Astrocyte (in vitro differentiated cells and primary cell): ENCODE results near the gene TLE7. TPM values are rescaled to one million over a fixed set of nuclear protein-coding genes. Genes with fewer than 3 reads are reported as not detected.

ENCODE experiments used
- DNase-seq: peaks from one replicate; pipeline ENCODE4 v3.0.0-alpha.2; 2010; ENCODE audit warnings: low read depth
- FAIRE-seq: peaks from 2 replicates; lab custom pipeline; 2011; peaks lifted over from hg19 to GRCh38; lab: Jason Lieb, UNC
- H2AFZ ChIP-seq: 2 replicates; pipeline ENCODE4 v1.6.0; 2012; ENCODE audit warnings: low read depth, low read length, inconsistent platforms
- H3K27ac ChIP-seq: 2 replicates; pipeline ENCODE4 v1.5.1; 2011; ENCODE audit warnings: low read depth, low read length, inconsistent platforms
- H3K27me3 ChIP-seq: 2 replicates; pipeline ENCODE4 v1.6.0; 2011; ENCODE audit warnings: low read length, inconsistent platforms; ENCODE audit not compliant: insufficient read depth
- H3K36me3 ChIP-seq: 2 replicates; pipeline ENCODE4 v1.5.1; 2011; ENCODE audit warnings: low read length, inconsistent platforms; ENCODE audit not compliant: insufficient read depth
- H3K4me1 ChIP-seq: 2 replicates; pipeline ENCODE4 v1.5.1; 2011; ENCODE audit warnings: low read length, inconsistent platforms; ENCODE audit not compliant: insufficient read depth
- H3K4me2 ChIP-seq: 2 replicates; pipeline ENCODE4 v1.6.0; 2012; ENCODE audit warnings: low read length, inconsistent platforms
- H3K4me3 ChIP-seq: 2 replicates; pipeline ENCODE4 v1.5.1; 2011; ENCODE audit warnings: low read depth, mild to moderate bottlenecking, low read length, inconsistent platforms; ENCODE audit not compliant: insufficient read depth
- H3K79me2 ChIP-seq: 2 replicates; pipeline ENCODE4 v1.6.0; 2012; ENCODE audit warnings: mild to moderate bottlenecking, low read length, inconsistent platforms; ENCODE audit not compliant: insufficient read depth
- H3K9ac ChIP-seq: 2 replicates; pipeline ENCODE4 v1.6.0; 2012; ENCODE audit warnings: mild to moderate bottlenecking, low read length, inconsistent platforms
- H3K9me3 ChIP-seq: 2 replicates; pipeline ENCODE4 v1.5.1; 2012; ENCODE audit warnings: low read depth, mild to moderate bottlenecking, low read length, inconsistent platforms; ENCODE audit not compliant: insufficient read depth
- H4K20me1 ChIP-seq: 2 replicates; pipeline ENCODE4 v1.6.0; 2012; ENCODE audit warnings: low read length, inconsistent platforms; ENCODE audit not compliant: insufficient read depth
- H3K27ac Mint-ChIP-seq: one replicate; pipeline ENCODE4 v1.8.0; 2021; ENCODE audit warnings: mild to moderate bottlenecking, mixed read lengths; ENCODE audit not compliant: unreplicated experiment
- H3K27me3 Mint-ChIP-seq: one replicate; pipeline ENCODE4 v1.8.0; 2021; ENCODE audit warnings: low read depth, mixed read lengths; ENCODE audit not compliant: unreplicated experiment
- H3K36me3 Mint-ChIP-seq: one replicate; pipeline ENCODE4 v1.8.0; 2021; ENCODE audit warnings: low read depth, mixed read lengths; ENCODE audit not compliant: unreplicated experiment
- H3K4me1 Mint-ChIP-seq: one replicate; pipeline ENCODE4 v1.8.0; 2021; ENCODE audit warnings: low read depth, mixed read lengths; ENCODE audit not compliant: unreplicated experiment
- H3K4me3 Mint-ChIP-seq: one replicate; pipeline ENCODE4 v1.8.0; 2021; ENCODE audit warnings: mild to moderate bottlenecking, moderate library complexity, mixed read lengths; ENCODE audit not compliant: unreplicated experiment
- H3K9me3 Mint-ChIP-seq: one replicate; pipeline ENCODE4 v1.8.0; 2021; ENCODE audit warnings: mild to moderate bottlenecking, mixed read lengths; ENCODE audit not compliant: unreplicated experiment
- EZH2 ChIP-seq: IDR thresholded peaks from 2 replicates; pipeline ENCODE4 v1.6.1; 2012; ENCODE audit warnings: mild to moderate bottlenecking, low read length, inconsistent platforms; ENCODE audit not compliant: insufficient read depth
- total RNA-seq: library from RNA; stranded (reverse); gene quantifications from 2 replicates; pipeline ENCODE4 v1.2.1, GENCODE V29; 2021
- TF ChIP-seq, protein P1 (sequence below): IDR thresholded peaks from 2 replicates; pipeline ENCODE4 v1.5.1; 2011; ENCODE audit warnings: low read depth, mild to moderate bottlenecking, inconsistent platforms, low read length, moderate library complexity; ENCODE audit not compliant: insufficient read depth

The TLE7 gene
- total RNA-seq, 1 donor from 2014 or later = not detected

DNA sequence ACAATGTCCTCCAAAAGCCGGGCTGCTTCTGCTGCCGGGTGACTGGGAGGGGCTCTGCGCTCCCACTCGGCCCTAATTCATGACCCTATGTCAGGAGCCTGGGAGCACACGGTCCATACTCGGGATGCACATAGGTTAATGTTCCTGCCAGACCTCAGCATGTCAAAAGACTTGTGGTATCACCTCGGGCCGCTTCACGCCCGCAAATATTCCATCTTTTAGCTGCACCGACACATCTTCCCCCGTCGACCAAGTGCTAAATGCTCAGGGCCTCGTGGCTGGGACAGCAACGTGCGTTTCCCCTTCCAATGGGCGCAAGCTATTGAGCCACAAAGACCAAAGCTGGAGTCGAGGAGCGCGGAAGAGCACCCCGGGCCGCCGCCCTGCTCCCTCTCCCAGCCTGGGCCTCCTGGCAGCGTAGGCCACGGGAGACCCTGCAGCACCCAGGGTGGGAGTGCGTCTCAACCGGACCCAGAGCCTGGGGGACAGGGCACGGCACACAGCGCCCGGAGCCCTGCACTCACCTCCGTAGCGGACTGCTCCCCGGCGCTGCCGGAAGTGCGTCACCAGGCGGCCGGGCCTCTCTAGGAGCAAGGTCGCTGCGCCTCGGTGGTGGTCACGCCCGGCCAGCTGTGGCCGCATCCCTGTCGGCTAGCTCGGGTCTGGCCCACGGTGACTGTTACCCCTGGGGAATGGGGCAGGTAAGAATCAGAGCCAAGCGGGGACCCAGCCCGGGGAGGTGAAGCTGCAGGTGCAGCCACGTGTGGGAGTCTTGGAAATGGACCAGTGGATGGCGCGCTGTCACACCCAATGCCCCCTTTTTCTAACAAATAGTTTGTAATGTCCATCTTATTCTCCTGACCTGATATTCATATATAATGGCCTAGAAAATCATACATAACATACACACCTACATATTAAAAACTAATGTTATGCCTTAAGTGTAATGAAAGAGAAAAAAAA, 20.1 kb upstream of the TLE7 start, which contains the start of gene ZNF23:
TSS of gene ZNF23 (minus strand) at position 562 of the 963 bp plus-strand sequence. CDS start 5,451 bp downstream, outside the sequence.
- H3K27ac ChIP-seq = peak within 1 kb of the TSS; percentile 90
- Mint-ChIP-seq H3K36me3 (peaks cover 4% of the 10 kb centered on the region), H3K27ac (peak within 1 kb of the TSS; percentile 96), H3K9me3 (no peaks in the 10 kb centered on the region), H3K4me1 (peaks cover 17% of the 10 kb centered on the region), H3K27me3 (peaks cover 2% of the 10 kb centered on the region), H3K4me3 (peak within 1 kb of the TSS; percentile 96)
- no peaks in the 10 kb centered on the region for H3K27me3 ChIP-seq
- H3K9ac ChIP-seq = peak within 1 kb of the TSS; percentile 92
- H3K36me3 ChIP-seq = no peaks in the 10 kb centered on the region
- H3K79me2 ChIP-seq = peaks cover 35% of the 10 kb centered on the region
- H3K4me3 ChIP-seq = peak within 1 kb of the TSS; percentile 91
- peak; percentile 58 for DNase-seq
- no peak for FAIRE-seq
- H4K20me1 ChIP-seq = peaks cover 4% of the 10 kb centered on the region
- peak within 1 kb of the TSS; percentile 87 for H2AFZ ChIP-seq
- no peaks in the 10 kb centered on the region for H3K9me3 ChIP-seq
- peak within 1 kb of the TSS; percentile 91 for H3K4me2 ChIP-seq
- H3K4me1 ChIP-seq = peaks cover 12% of the 10 kb centered on the region
- TF ChIP-seq, protein P1, sequence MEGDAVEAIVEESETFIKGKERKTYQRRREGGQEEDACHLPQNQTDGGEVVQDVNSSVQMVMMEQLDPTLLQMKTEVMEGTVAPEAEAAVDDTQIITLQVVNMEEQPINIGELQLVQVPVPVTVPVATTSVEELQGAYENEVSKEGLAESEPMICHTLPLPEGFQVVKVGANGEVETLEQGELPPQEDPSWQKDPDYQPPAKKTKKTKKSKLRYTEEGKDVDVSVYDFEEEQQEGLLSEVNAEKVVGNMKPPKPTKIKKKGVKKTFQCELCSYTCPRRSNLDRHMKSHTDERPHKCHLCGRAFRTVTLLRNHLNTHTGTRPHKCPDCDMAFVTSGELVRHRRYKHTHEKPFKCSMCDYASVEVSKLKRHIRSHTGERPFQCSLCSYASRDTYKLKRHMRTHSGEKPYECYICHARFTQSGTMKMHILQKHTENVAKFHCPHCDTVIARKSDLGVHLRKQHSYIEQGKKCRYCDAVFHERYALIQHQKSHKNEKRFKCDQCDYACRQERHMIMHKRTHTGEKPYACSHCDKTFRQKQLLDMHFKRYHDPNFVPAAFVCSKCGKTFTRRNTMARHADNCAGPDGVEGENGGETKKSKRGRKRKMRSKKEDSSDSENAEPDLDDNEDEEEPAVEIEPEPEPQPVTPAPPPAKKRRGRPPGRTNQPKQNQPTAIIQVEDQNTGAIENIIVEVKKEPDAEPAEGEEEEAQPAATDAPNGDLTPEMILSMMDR = no peak
- TF ChIP-seq EZH2 = no peak

DNA sequence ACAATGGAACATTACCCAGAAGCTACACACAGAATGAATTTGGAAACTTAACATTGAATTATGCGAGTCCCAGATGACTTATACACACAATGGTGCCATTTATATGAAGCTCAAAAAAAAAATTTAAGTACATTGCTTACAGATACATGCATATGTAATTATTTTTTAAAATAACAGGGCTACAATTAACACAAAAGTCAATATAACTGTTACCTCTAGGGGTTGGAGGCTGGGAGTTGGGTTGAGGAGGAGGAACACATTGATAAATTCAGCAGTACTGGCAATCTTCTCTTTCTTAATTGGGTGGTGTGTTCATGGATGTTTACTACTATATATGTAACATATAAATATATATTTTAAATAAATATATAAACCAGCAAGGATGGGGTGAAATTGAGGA, 19.1 kb upstream of the TLE7 start:
- H3K27me3 Mint-ChIP-seq = peaks cover 2% of the 10 kb centered on the region
- peak overlapping the region; percentile 91 for H3K4me2 ChIP-seq
- H3K79me2 ChIP-seq = peaks cover 35% of the 10 kb centered on the region
- peak overlapping the region; percentile 91 for H3K4me3 ChIP-seq
- peaks cover 6% of the 10 kb centered on the region for H3K9me3 Mint-ChIP-seq
- peaks cover 12% of the 10 kb centered on the region for H3K4me1 ChIP-seq
- no peaks in the 10 kb centered on the region for H3K36me3 ChIP-seq
- peaks cover 11% of the 10 kb centered on the region for H3K36me3 Mint-ChIP-seq
- TF ChIP-seq EZH2 = no peak
- TF ChIP-seq, protein P1 = no peak
- peak overlapping the region; percentile 92 for H3K27ac Mint-ChIP-seq
- peaks cover 17% of the 10 kb centered on the region for H3K4me1 Mint-ChIP-seq
- FAIRE-seq (no peak), DNase-seq (no peak)
- no peaks in the 10 kb centered on the region for H3K27me3 ChIP-seq
- no peak overlapping the region for H3K9ac ChIP-seq
- H3K9me3 ChIP-seq = no peaks in the 10 kb centered on the region
- peak overlapping the region; percentile 9 for H3K27ac ChIP-seq
- H4K20me1 ChIP-seq = peaks cover 4% of the 10 kb centered on the region
- peak overlapping the region; percentile 96 for H3K4me3 Mint-ChIP-seq
- no peak overlapping the region for H2AFZ ChIP-seq
